AG10803 (cell line): ENCODE data around the gene ANTXRL.
"Not testable (repeated sequence)": the region's sequence is repeated elsewhere in the genome, so short reads cannot be mapped to it uniquely, and the experiment has no call there.

Source experiments
- DNase-seq: peaks from one replicate; pipeline ENCODE4 v3.0.0; 2010; ENCODE audit warnings: low read depth
- H3K4me3 ChIP-seq: 2 replicates; pipeline ENCODE4 v1.5.1; 2011; ENCODE audit warnings: mild to moderate bottlenecking, low read length, control low read depth
- CTCF ChIP-seq: conservative IDR thresholded peaks from 2 replicates; pipeline ENCODE4 v1.5.1; 2011; ENCODE audit warnings: mild to moderate bottlenecking, low read length, control low read depth, inconsistent platforms

ANTXRL gene

GRCh38 chr10:46257099-46257498, 29.7 kb upstream of the ANTXRL start:
- no peak overlapping the region for H3K4me3 ChIP-seq
- TF ChIP-seq CTCF, result no peak
- no peak for DNase-seq

GRCh38 chr10:46262906-46263560, 23.8 kb upstream of the ANTXRL start:
- not testable (repeated sequence) for DNase-seq, H3K4me3 ChIP-seq

GRCh38 chr10:46263831-46264268, 22.9 kb upstream of the ANTXRL start:
- no peak overlapping the region for H3K4me3 ChIP-seq
- DNase-seq, result no peak
- TF ChIP-seq CTCF, result no peak

GRCh38 chr10:46264336-46264735, 22.5 kb upstream of the ANTXRL start:
- no peak overlapping the region for H3K4me3 ChIP-seq
- no peak for TF ChIP-seq CTCF
- no peak for DNase-seq

GRCh38 chr10:46264737-46265368, 21.9 kb upstream of the ANTXRL start:
- TF ChIP-seq CTCF, result no peak
- H3K4me3 ChIP-seq, result no peak overlapping the region
- no peak for DNase-seq

- H3K4me3 ChIP-seq, DNase-seq: not testable (repeated sequence)
Measured at GRCh38 chr10:46265566-46266305, 21.1 kb upstream of the ANTXRL start.

GRCh38 chr10:46266306-46266985, 20.4 kb upstream of the ANTXRL start:
- no peak for DNase-seq
- H3K4me3 ChIP-seq, result no peak overlapping the region
- TF ChIP-seq CTCF, result no peak
